Fibroblast of lung (primary cell): ENCODE measurements around the gene SNRPA. TPM values are rescaled to one million over a fixed set of nuclear protein-coding genes. Genes with fewer than 3 reads are reported as not detected.

Source experiments
- DNase-seq, 2 donors: peaks; one replicate each; pipeline versions ENCODE4 v3.0.0 to v3.0.0-alpha.2; 2010; ENCODE audit warnings: low read depth in 2 of 2
- H2AFZ ChIP-seq: 2 replicates; pipeline ENCODE4 v1.5.1; 2012; ENCODE audit warnings: low read length, control low read depth, inconsistent platforms
- H3K27ac ChIP-seq: 2 replicates; pipeline ENCODE4 v1.5.1; 2011; ENCODE audit warnings: low read length, control low read depth; ENCODE audit not compliant: insufficient read depth
- H3K27me3 ChIP-seq: 2 replicates; pipeline ENCODE4 v1.5.1; 2011; ENCODE audit warnings: mild to moderate bottlenecking, low read length; ENCODE audit not compliant: control insufficient read depth, insufficient read depth
- H3K36me3 ChIP-seq: 2 replicates; pipeline ENCODE4 v1.5.1; 2011; ENCODE audit warnings: low read length; ENCODE audit not compliant: control insufficient read depth, insufficient read depth
- H3K4me1 ChIP-seq: 2 replicates; pipeline ENCODE4 v1.5.1; 2011; ENCODE audit warnings: low read length; ENCODE audit not compliant: control insufficient read depth, insufficient read depth; ENCODE audit errors: extremely low read depth
- H3K4me2 ChIP-seq: 2 replicates; pipeline ENCODE4 v1.5.1; 2011; ENCODE audit warnings: low read length, control low read depth; ENCODE audit not compliant: insufficient read depth; ENCODE audit errors: extremely low read depth
- H3K4me3 ChIP-seq, 4 experiments: fragments of 200-600 bp in 1 of 4; sonication (generic) in 1 of 4; replicated peaks in 1 of 4; 2 replicates each; pipeline ENCODE4 v1.5.1; 2011 to 2016; ENCODE audit warnings: low read length in 4 of 4, low read depth in 3 of 4, mild to moderate bottlenecking in 3 of 4, control low read depth in 2 of 4, inconsistent platforms in 1 of 4, mixed read lengths in 1 of 4; ENCODE audit not compliant: insufficient read depth in 1 of 4; ENCODE audit errors: control extremely low read depth in 1 of 4
- H3K79me2 ChIP-seq: 2 replicates; pipeline ENCODE4 v1.5.1; 2012; ENCODE audit warnings: mild to moderate bottlenecking, low read length, inconsistent platforms; ENCODE audit not compliant: control insufficient read depth, insufficient read depth
- H3K9ac ChIP-seq: 2 replicates; pipeline ENCODE4 v1.5.1; 2011; ENCODE audit warnings: mild to moderate bottlenecking, low read length, control low read depth; ENCODE audit not compliant: insufficient read depth
- H3K9me3 ChIP-seq: 2 replicates; pipeline ENCODE4 v1.5.1; 2012; ENCODE audit warnings: low read depth, low read length; ENCODE audit not compliant: control insufficient read depth, insufficient read depth
- H4K20me1 ChIP-seq: 2 replicates; pipeline ENCODE4 v1.5.1; 2011; ENCODE audit warnings: low read length; ENCODE audit not compliant: control insufficient read depth, insufficient read depth; ENCODE audit errors: extremely low read depth
- EZH2 ChIP-seq: IDR thresholded peaks from 2 replicates; pipeline ENCODE4 v1.5.1; 2012; ENCODE audit warnings: low read length, control low read depth, mild to moderate bottlenecking; ENCODE audit errors: missing control alignments
- polyA plus RNA-seq, 2 donors: library from polyadenylated mRNA; depleted of rRNA in 1 of 2; stranded (reverse) in 1 of 2; unstranded in 1 of 2; fragments of >200 nt; gene quantifications; 2 replicates each; pipeline ENCODE4 v1.2.1, GENCODE V29; 2011 to 2012; ENCODE audit warnings: missing spikeins in 1 of 2
- total RNA-seq: library from RNA; depleted of rRNA; stranded (reverse); fragments of >200 nt; gene quantifications from 2 replicates; pipeline ENCODE4 v1.2.1, GENCODE V29; 2014
- TF ChIP-seq, protein P1 (sequence below), 2 donors: IDR thresholded peaks in 1 of 2; conservative IDR thresholded peaks in 1 of 2; 1 replicate in 1 of 2; 2 replicates in 1 of 2; pipeline ENCODE4 v1.5.1; 2011 to 2012; ENCODE audit warnings: low read length in 2 of 2, control low read depth in 1 of 2, inconsistent platforms in 1 of 2, low read depth in 1 of 2, mild to moderate bottlenecking in 1 of 2

SNRPA gene
- total and polyA plus RNA-seq, 2 donors (not counting 1 experiment from before 2014, with no cell fraction given) = 41.9 to 74.4 TPM

DNA sequence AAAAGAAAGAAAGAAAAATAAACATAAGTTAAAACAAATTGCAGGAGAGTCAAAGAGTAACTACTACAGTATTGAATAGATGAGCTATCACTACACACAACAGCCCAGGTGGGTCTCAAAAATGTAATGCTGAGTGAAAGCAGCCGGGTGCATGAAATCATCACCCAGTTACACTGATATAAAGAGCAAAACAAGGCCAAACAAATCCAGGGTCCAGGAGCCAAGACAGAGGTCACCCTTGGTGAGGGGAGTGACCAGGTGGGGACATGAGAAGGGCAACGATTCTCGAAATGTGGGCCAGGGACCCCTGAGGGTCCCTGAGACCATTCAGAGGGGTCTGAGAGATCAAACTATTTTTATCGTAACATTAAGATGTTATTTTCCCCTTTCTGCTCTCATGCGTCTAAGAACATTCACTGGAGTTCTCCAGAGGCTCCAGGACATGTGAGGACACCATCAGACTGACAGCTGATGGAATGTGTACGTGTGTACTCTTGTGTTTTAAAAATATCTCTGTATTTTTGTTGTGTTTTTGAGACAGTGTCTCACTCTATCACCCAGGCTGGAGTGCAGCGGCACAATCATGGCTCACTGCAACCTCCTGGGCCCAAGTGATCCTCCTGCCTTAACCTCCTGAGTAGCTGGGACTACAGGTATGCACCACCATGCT is 44.9 kb upstream of the SNRPA start:
- Histone ChIP-seq H3K79me2 (no peaks in the 10 kb centered on the region), H3K9me3 (no peaks in the 10 kb centered on the region), H3K9ac (no peak overlapping the region), H3K4me2 (no peak overlapping the region), H3K4me3 (no peak overlapping the region), H4K20me1 (no peaks in the 10 kb centered on the region), H3K4me1 (no peaks in the 10 kb centered on the region), H3K27me3 (no peaks in the 10 kb centered on the region), H3K36me3 (peaks cover 22% of the 10 kb centered on the region), H2AFZ (no peak overlapping the region), H3K27ac (no peak overlapping the region)
- DNase-seq = no peak
- no peak for TF ChIP-seq EZH2
- TF ChIP-seq, protein P1, sequence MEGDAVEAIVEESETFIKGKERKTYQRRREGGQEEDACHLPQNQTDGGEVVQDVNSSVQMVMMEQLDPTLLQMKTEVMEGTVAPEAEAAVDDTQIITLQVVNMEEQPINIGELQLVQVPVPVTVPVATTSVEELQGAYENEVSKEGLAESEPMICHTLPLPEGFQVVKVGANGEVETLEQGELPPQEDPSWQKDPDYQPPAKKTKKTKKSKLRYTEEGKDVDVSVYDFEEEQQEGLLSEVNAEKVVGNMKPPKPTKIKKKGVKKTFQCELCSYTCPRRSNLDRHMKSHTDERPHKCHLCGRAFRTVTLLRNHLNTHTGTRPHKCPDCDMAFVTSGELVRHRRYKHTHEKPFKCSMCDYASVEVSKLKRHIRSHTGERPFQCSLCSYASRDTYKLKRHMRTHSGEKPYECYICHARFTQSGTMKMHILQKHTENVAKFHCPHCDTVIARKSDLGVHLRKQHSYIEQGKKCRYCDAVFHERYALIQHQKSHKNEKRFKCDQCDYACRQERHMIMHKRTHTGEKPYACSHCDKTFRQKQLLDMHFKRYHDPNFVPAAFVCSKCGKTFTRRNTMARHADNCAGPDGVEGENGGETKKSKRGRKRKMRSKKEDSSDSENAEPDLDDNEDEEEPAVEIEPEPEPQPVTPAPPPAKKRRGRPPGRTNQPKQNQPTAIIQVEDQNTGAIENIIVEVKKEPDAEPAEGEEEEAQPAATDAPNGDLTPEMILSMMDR (conservative IDR thresholded peaks at IDR 0.05 in 1 of 2, IDR thresholded peaks at IDR 0.05 in 1 of 2; ENCODE audit: low read depth in 1 of 2, low read length in 2 of 2) = no peak

DNA sequence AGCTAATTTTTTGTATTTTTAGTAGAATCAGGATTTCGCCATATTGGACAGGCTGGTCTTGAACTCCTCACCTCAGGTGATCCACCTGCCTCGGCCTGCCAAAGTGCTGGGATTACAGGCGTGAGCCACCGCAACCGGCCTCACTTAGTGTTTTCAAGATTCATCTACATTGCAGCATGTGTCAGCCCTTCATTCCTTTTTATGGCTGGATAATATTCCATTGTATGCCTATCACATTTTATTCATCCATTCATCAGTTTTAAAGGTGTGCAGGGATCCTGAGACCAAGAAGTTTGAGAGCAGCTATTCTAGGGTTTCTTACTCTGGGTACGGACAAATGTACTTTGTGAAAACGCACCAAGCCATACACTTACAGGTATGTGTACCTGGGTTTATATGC is 43.4 kb upstream of the SNRPA start:
- no peaks in the 10 kb centered on the region for H4K20me1 ChIP-seq
- H3K9me3 ChIP-seq = no peaks in the 10 kb centered on the region
- H3K4me2 ChIP-seq = no peak overlapping the region
- H3K4me3 ChIP-seq = no peak overlapping the region
- H3K27ac ChIP-seq = no peak overlapping the region
- H3K36me3 ChIP-seq = peaks cover 17% of the 10 kb centered on the region
- TF ChIP-seq, protein P1 (conservative IDR thresholded peaks at IDR 0.05 in 1 of 2, IDR thresholded peaks at IDR 0.05 in 1 of 2; ENCODE audit: low read depth in 1 of 2, low read length in 2 of 2) = no peak
- TF ChIP-seq EZH2 = no peak
- no peak overlapping the region for H3K9ac ChIP-seq
- no peak for DNase-seq
- no peaks in the 10 kb centered on the region for H3K4me1 ChIP-seq
- no peaks in the 10 kb centered on the region for H3K79me2 ChIP-seq
- H2AFZ ChIP-seq = no peak overlapping the region
- no peaks in the 10 kb centered on the region for H3K27me3 ChIP-seq

DNA sequence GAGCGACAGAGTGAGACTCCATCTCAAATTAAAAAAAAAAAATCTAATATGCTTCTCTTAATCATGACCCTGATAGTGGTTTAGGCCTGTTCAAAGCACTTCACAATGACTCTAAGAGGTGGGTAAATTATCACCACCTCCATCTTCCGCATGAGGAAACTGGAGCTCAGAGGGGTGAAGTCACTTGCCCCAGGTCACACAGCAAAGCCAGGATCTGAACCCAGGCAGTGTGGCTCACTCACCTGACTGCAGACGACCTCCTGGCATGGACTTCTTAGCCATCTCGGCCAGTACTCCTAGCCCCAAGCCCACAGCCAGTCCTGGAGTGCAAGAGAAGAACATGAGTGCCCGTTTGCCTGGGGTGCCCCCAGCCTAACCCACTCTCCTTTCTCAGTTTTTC is 41.2 kb upstream of the SNRPA start:
- no peaks in the 10 kb centered on the region for H3K9me3 ChIP-seq
- no peak overlapping the region for H3K27ac ChIP-seq
- H3K79me2 ChIP-seq = no peaks in the 10 kb centered on the region
- TF ChIP-seq, protein P1 (conservative IDR thresholded peaks at IDR 0.05 in 1 of 2, IDR thresholded peaks at IDR 0.05 in 1 of 2; ENCODE audit: low read depth in 1 of 2, low read length in 2 of 2) = no peak
- no peak for TF ChIP-seq EZH2
- peaks cover 10% of the 10 kb centered on the region for H3K36me3 ChIP-seq
- no peaks in the 10 kb centered on the region for H3K4me1 ChIP-seq
- H3K4me3 ChIP-seq = no peak overlapping the region
- DNase-seq = no peak
- H3K9ac ChIP-seq = no peak overlapping the region
- no peak overlapping the region for H2AFZ ChIP-seq
- no peak overlapping the region for H3K4me2 ChIP-seq
- H4K20me1 ChIP-seq = no peaks in the 10 kb centered on the region
- H3K27me3 ChIP-seq = no peaks in the 10 kb centered on the region
